Right atrium auricular region (tissue), 2 donors: ENCODE data around the gene HSPG2. TPM values are rescaled to one million over a fixed set of nuclear protein-coding genes. Genes with fewer than 3 reads are reported as not detected.

Source experiments
- DNase-seq: peaks from one replicate; pipeline ENCODE4 v3.0.0-alpha.2; 2019; ENCODE audit warnings: low spot score
- H3K27ac ChIP-seq, 2 donors: fragments of 200-600 bp; sonication (generic); 1 replicate in 1 of 2; 2 replicates in 1 of 2; pipeline ENCODE4 v1.5.1; 2016 to 2019
- H3K27me3 ChIP-seq, 2 donors: fragments of 200-600 bp; sonication (generic); one replicate each; pipeline versions ENCODE4 v1.5.1 to v1.6.0; 2017 to 2019
- H3K36me3 ChIP-seq: fragments of 200-600 bp; sonication (generic); one replicate; pipeline ENCODE4 v1.5.1; 2016
- H3K4me1 ChIP-seq, 2 donors: fragments of 200-600 bp; sonication (generic); one replicate each; pipeline versions ENCODE4 v1.5.1 to v1.6.0; 2017 to 2019
- H3K4me3 ChIP-seq, 2 donors: fragments of 200-600 bp; sonication (generic); 1 replicate in 1 of 2; 2 replicates in 1 of 2; pipeline ENCODE4 v1.5.1; 2017 to 2019; ENCODE audit warnings: mild to moderate bottlenecking in 1 of 2, moderate library complexity in 1 of 2
- H3K9me3 ChIP-seq, 2 donors: fragments of 200-600 bp; sonication (generic); one replicate each; pipeline ENCODE4 v1.5.1; 2019
- CTCF ChIP-seq, 2 donors: fragments of 200-600 bp; sonication (generic); IDR thresholded peaks; one replicate each; pipeline ENCODE4 v1.5.1; 2019; ENCODE audit warnings: antibody characterized with exemption in 2 of 2
- total RNA-seq, 2 donors: library from RNA; depleted of rRNA; stranded (reverse); fragments of >200 nt; gene quantifications; one replicate each; pipeline ENCODE4 v1.1.0, GENCODE V29; 2016

HSPG2 gene
- total RNA-seq, 2 donors from 2014 or later, result 424 to 557 TPM

GRCh38 chr1:21849909-21850576 lies 87.1 kb downstream of the HSPG2 start:
- no peaks in the 10 kb centered on the region for H3K27me3 ChIP-seq
- H3K4me1 ChIP-seq, result no peaks in the 10 kb centered on the region
- DNase-seq, result no peak
- no peak overlapping the region for H3K27ac ChIP-seq
- no peak overlapping the region for H3K4me3 ChIP-seq
- no peak for TF ChIP-seq CTCF (IDR thresholded peaks at IDR 0.05)
- no peaks in the 10 kb centered on the region for H3K9me3 ChIP-seq
- peaks cover 100% of the 10 kb centered on the region for H3K36me3 ChIP-seq

- no peaks in the 10 kb centered on the region for H3K9me3 ChIP-seq
- no peak overlapping the region for H3K4me3 ChIP-seq
- no peaks in the 10 kb centered on the region for H3K27me3 ChIP-seq
- peaks cover 100% of the 10 kb centered on the region for H3K36me3 ChIP-seq
- H3K27ac ChIP-seq, result no peak overlapping the region
- DNase-seq, result no peak
- H3K4me1 ChIP-seq, result no peaks in the 10 kb centered on the region
- no peak for TF ChIP-seq CTCF (IDR thresholded peaks at IDR 0.05)
Observed at GRCh38 chr1:21848524-21849174, 88.5 kb downstream of the HSPG2 start.

- TF ChIP-seq CTCF (IDR thresholded peaks at IDR 0.05), result no peak
- no peak for DNase-seq
- Histone ChIP-seq H3K4me3 (no peak overlapping the region), H3K9me3 (no peaks in the 10 kb centered on the region), H3K27me3 (no peaks in the 10 kb centered on the region), H3K4me1 (no peaks in the 10 kb centered on the region), H3K36me3 (peaks cover 100% of the 10 kb centered on the region), H3K27ac (no peak overlapping the region)
Observed at GRCh38 chr1:21847223-21848205, 89.6 kb downstream of the HSPG2 start.

- Histone ChIP-seq H3K27ac (no peak overlapping the region), H3K9me3 (no peaks in the 10 kb centered on the region), H3K4me3 (no peak overlapping the region), H3K36me3 (peaks cover 100% of the 10 kb centered on the region), H3K4me1 (no peaks in the 10 kb centered on the region), H3K27me3 (no peaks in the 10 kb centered on the region)
- no peak for TF ChIP-seq CTCF (IDR thresholded peaks at IDR 0.05)
- no peak for DNase-seq
Observed at GRCh38 chr1:21845646-21846641, 91.2 kb downstream of the HSPG2 start.

GRCh38 chr1:21843996-21844395 lies 93.1 kb downstream of the HSPG2 start:
- no peak for DNase-seq
- H3K36me3 ChIP-seq, result peaks cover 100% of the 10 kb centered on the region
- TF ChIP-seq CTCF (IDR thresholded peaks at IDR 0.05), result no peak
- no peaks in the 10 kb centered on the region for H3K4me1 ChIP-seq
- no peak overlapping the region for H3K4me3 ChIP-seq
- H3K27me3 ChIP-seq, result no peaks in the 10 kb centered on the region
- no peak overlapping the region for H3K27ac ChIP-seq
- no peaks in the 10 kb centered on the region for H3K9me3 ChIP-seq
